ENCODE data around the gene LIMS1.
A peak's percentile ranks its signal among the peaks of the same experiment; 100 is the strongest.
"Not testable (repeated sequence)": the region's sequence is repeated elsewhere in the genome, so short reads cannot be mapped to it uniquely, and the experiment has no call there.

LIMS1 gene

DNA sequence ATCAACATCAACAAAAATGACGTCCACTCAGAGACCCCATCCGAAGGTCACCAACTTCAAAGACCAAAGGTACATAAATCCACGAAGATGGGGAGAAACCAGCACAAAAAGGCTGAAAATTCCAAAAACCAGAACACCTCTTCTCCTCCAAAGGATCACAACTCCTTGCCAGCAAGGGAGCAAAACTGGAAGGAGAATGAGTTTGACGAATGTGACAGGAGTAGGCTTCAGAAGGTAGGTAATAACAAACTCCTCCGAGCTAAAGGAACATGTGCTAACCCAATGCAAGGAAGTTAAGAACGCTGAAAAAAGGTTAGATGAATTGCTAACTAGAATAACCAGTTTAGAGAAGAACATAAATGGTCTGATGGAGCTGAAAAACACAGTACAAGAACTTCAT, 110.2 kb downstream of the LIMS1 start:
- H3K27ac Mint-ChIP-seq, H3K36me3 Mint-ChIP-seq, H3K9me3 Mint-ChIP-seq, H3K27me3 Mint-ChIP-seq, H3K4me3 Mint-ChIP-seq: not testable (repeated sequence)
- peaks cover 26% of the 10 kb centered on the region for H3K4me1 Mint-ChIP-seq

DNA sequence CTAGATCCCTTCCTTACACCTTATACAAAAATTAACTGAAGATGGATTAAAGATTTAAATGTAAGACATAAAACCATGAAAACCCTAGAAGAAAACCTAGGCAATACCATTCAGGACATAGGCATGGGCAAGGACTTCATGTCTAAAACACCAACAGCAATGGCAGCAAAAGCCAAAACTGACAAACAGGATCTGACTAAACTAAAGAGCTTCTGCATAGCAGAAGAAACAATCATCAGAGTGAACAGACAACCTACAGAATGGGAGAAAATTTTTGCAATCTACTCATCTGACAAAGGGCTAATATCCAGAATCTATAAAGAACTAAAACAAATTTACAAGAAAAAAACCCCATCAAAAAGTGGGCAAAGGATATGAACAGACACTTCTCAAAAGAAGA, 114.5 kb downstream of the LIMS1 start:
- not testable (repeated sequence) for H3K36me3 Mint-ChIP-seq, H3K4me3 Mint-ChIP-seq, H3K27me3 Mint-ChIP-seq, H3K27ac Mint-ChIP-seq, H3K9me3 Mint-ChIP-seq
- H3K4me1 Mint-ChIP-seq, result peaks cover 44% of the 10 kb centered on the region

GRCh38 chr2:108650465-108650864, 116.2 kb downstream of the LIMS1 start:
- not testable (repeated sequence) for H3K9me3 Mint-ChIP-seq, H3K4me3 Mint-ChIP-seq

GRCh38 chr2:108651468-108651867, 117.2 kb downstream of the LIMS1 start:
- H3K36me3 Mint-ChIP-seq, H3K27me3 Mint-ChIP-seq, H3K9me3 Mint-ChIP-seq, H3K27ac Mint-ChIP-seq, H3K4me3 Mint-ChIP-seq: not testable (repeated sequence)
- H3K4me1 Mint-ChIP-seq, result peaks cover 46% of the 10 kb centered on the region

More at GRCh38 chr2:108650465-108650864, 116.2 kb downstream of the LIMS1 start:
- peaks cover 46% of the 10 kb centered on the region for H3K4me1 Mint-ChIP-seq
- not testable (repeated sequence) for H3K27ac Mint-ChIP-seq, H3K36me3 Mint-ChIP-seq, H3K27me3 Mint-ChIP-seq

DNA sequence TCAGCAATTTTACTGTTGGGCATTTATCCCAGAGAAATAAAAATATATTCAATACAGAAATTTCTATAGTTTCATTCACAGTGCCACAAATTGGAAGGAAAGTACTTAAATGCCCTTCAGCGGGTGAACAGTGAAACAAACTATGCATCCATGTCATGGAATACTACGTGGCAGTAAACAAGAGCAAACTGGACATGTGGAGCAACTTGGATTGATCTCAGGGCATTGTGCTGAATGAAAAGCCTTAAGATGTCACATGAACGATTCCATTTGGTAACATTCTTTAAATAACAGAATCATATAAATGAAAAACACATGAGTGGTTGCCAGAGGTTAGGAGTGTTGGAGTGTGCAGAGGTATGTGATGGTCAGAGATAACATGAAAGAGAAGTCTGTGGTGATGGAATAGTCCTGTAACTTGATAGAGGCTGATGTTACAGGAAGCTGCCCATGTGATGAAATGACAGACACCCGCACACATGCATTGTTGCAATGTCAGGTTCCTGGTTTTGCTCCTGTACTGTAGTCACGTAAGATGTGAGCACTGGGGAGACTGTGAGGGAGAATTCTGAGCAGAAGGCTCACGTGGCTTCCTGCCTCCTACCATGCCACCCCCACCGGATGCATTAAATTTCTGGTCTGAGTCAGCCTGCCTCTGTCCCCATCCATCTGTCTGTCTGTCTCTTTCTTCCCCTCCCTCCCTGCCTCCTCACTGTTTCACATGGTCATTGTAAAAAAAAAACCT, 118.1 kb downstream of the LIMS1 start:
- peak overlapping the region; percentile 78 for H3K4me3 Mint-ChIP-seq
- not testable (repeated sequence) for H3K27me3 Mint-ChIP-seq, H3K36me3 Mint-ChIP-seq, H3K9me3 Mint-ChIP-seq
- peak overlapping the region; percentile 93 for H3K27ac Mint-ChIP-seq
- peaks cover 46% of the 10 kb centered on the region for H3K4me1 Mint-ChIP-seq

GRCh38 chr2:108653425-108653824, 119.2 kb downstream of the LIMS1 start:
- not testable (repeated sequence) for H3K27ac Mint-ChIP-seq, H3K4me3 Mint-ChIP-seq, H3K27me3 Mint-ChIP-seq, H3K9me3 Mint-ChIP-seq, H3K36me3 Mint-ChIP-seq
- peaks cover 36% of the 10 kb centered on the region for H3K4me1 Mint-ChIP-seq

DNA sequence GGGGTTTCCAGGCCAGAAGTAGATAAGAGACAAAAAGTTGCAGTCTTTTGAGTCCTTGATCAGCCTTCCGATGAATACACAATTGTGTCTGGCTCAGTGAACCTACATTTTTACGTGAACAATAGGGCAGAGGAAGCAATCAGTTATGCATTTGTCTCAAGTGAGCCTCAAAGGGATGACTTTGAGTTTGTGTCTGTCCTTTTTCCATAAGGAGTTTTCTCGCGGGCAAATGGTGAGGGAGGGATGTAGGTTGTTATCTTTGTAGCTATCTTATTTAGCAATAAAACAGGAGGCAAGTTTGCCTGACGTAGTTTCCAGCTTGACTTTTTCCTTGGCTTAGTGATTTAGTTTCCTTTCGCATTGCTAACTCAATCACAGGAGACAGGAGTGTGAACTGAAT, 119.6 kb downstream of the LIMS1 start:
- H3K27ac Mint-ChIP-seq, H3K36me3 Mint-ChIP-seq, H3K9me3 Mint-ChIP-seq, H3K4me3 Mint-ChIP-seq, H3K27me3 Mint-ChIP-seq: not testable (repeated sequence)
- H3K4me1 Mint-ChIP-seq, result peaks cover 32% of the 10 kb centered on the region

DNA sequence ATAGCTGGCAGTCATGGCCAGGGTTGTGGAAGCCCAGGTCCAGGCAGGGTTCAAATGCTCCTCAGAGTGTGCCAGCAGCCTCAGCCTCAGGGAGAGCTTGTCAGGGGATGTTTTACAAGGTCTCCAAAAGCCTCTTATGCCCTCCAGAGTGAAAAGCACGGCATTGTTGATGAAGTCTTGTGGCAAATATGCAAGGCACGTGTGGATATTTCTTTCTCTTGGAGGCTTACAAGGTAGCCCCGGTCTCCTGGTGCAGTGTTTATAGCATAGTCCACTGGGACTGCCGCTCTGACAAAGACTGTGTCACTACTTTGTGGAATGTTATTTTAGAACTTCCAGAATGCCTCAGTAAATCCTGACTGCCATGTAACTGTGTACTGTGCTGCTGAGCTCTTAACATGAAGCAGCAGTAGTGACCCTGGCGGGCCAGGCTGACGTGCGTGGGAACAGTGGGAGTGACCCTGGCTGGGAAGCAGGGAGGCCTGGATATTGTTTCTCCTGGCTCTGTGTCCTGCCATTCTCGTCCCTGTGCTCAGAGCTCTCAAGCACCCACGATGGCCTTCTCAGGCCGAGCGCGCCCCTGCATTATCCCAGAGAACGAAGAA, 120.4 kb downstream of the LIMS1 start:
- not testable (repeated sequence) for H3K27me3 Mint-ChIP-seq, H3K36me3 Mint-ChIP-seq, H3K4me3 Mint-ChIP-seq, H3K9me3 Mint-ChIP-seq, H3K27ac Mint-ChIP-seq
- H3K4me1 Mint-ChIP-seq, result peaks cover 26% of the 10 kb centered on the region

DNA sequence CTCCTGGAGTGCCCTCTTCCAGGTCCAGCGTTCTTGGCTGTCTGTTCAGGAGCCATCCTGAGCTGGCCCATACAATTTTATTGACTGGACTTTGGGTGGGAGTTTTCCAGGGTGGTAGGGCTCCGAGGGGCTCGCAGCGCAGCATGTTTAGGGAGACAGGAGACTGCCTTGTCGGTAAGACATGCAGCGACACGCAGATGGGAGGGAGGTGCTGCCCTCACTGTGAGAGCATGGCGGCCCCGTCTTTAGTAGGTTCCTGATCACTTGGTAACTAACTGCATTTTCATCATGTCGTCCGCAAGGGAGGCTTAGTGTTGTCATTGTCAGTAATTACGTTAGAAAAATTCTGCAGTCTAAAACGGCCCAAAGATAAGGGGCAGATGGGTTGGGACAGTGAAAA, 121.0 kb downstream of the LIMS1 start:
- H3K9me3 Mint-ChIP-seq, H3K27ac Mint-ChIP-seq, H3K27me3 Mint-ChIP-seq, H3K4me3 Mint-ChIP-seq, H3K36me3 Mint-ChIP-seq: not testable (repeated sequence)
- H3K4me1 Mint-ChIP-seq, result peaks cover 26% of the 10 kb centered on the region

DNA sequence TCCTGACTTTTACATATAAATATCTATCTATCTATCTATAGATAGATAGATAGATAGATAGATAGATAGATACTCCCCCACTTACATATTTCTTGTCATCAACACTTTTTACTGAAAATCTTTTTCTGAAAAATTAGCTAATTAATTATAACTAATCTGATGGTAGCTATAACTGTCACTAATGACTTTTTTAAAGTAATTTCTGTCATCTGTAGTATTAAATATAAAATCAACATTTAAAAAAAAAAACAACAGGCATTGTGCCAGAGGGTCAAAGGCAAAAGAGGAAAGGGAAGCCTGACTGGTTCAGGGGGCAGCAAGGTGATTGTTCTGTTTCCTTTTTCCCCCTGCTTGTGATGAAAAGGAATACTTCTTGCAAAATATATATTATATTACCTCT, 122.0 kb downstream of the LIMS1 start:
- peaks cover 16% of the 10 kb centered on the region for H3K4me1 Mint-ChIP-seq
- not testable (repeated sequence) for H3K4me3 Mint-ChIP-seq, H3K36me3 Mint-ChIP-seq, H3K27ac Mint-ChIP-seq, H3K27me3 Mint-ChIP-seq, H3K9me3 Mint-ChIP-seq

DNA sequence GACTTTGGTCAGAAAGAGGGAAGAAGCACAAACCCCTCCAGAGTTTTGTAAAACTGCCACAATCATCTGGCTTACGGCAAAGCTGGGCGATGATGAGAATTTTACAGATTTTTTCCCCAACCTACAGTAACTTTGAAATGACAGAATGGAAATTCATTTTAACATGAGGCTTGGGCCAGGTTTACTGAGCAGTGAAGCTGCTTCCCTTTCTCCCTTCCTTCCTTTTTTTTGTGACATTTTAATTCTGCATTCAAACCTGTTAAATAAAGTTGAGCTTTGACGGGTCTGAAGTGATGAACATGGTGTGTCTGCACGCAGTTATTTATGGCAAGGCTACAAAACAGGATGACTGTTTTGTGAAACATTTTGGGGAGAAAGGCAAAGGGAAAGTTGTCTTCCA, 123.2 kb downstream of the LIMS1 start:
- not testable (repeated sequence) for H3K4me3 Mint-ChIP-seq, H3K36me3 Mint-ChIP-seq, H3K27ac Mint-ChIP-seq, H3K4me1 Mint-ChIP-seq, H3K27me3 Mint-ChIP-seq, H3K9me3 Mint-ChIP-seq

GRCh38 chr2:108658553-108658952, 124.3 kb downstream of the LIMS1 start:
- not testable (repeated sequence) for H3K27me3 Mint-ChIP-seq, H3K36me3 Mint-ChIP-seq, H3K9me3 Mint-ChIP-seq, H3K27ac Mint-ChIP-seq, H3K4me3 Mint-ChIP-seq
- H3K4me1 Mint-ChIP-seq, result peaks cover 14% of the 10 kb centered on the region

DNA sequence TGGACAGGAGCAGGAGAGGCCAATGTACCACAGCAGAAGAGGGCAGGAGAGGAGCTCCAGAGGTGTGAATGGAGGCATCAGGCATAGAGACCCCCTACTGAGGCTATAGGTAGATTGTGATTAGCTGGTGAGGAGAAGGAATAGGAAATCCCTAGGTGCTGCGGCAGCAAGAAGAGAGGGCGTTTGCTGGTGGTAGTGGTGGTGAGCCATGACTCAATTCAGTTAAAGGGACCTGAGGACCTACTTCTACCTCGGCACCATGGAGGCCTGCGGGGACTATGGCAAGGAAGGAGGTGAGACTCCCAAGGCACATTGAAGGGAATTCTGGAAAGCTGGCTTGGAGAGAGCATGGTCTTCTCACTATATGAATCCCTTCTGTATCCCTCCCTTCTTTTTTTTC, 127.2 kb downstream of the LIMS1 start:
- not testable (repeated sequence) for H3K36me3 Mint-ChIP-seq, H3K27me3 Mint-ChIP-seq, H3K27ac Mint-ChIP-seq, H3K9me3 Mint-ChIP-seq, H3K4me3 Mint-ChIP-seq, H3K4me1 Mint-ChIP-seq

DNA sequence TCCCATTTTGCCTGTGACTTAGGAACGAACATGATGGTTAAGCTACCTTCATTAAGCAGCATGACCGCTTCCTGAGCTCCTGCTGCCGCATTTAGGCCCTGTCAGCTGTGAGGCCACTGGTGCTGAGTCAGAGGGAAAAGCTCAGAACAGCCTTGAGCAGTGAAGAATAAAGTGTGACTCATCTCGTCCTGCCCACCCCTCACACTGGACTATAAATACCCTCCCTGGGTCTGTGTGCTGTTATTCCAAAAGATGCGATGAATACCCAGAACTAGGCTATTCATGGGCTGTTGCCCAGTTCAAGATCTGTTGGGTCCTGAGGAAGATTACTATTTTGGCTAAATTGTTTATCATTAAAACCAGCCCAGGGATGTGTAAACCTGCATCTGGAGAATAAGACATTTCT, 127.9 kb downstream of the LIMS1 start:
- not testable (repeated sequence) for H3K36me3 Mint-ChIP-seq, H3K4me1 Mint-ChIP-seq, H3K9me3 Mint-ChIP-seq, H3K27me3 Mint-ChIP-seq, H3K27ac Mint-ChIP-seq, H3K4me3 Mint-ChIP-seq

GRCh38 chr2:108663346-108663745, 129.1 kb downstream of the LIMS1 start:
- H3K4me3 Mint-ChIP-seq, H3K27ac Mint-ChIP-seq, H3K36me3 Mint-ChIP-seq, H3K27me3 Mint-ChIP-seq, H3K4me1 Mint-ChIP-seq, H3K9me3 Mint-ChIP-seq: not testable (repeated sequence)

- H3K4me1 Mint-ChIP-seq, H3K27me3 Mint-ChIP-seq, H3K27ac Mint-ChIP-seq, H3K9me3 Mint-ChIP-seq, H3K36me3 Mint-ChIP-seq, H3K4me3 Mint-ChIP-seq: not testable (repeated sequence)
These were observed 129.8 kb downstream of the LIMS1 start for GRCh38 chr2:108664089-108664488.

DNA sequence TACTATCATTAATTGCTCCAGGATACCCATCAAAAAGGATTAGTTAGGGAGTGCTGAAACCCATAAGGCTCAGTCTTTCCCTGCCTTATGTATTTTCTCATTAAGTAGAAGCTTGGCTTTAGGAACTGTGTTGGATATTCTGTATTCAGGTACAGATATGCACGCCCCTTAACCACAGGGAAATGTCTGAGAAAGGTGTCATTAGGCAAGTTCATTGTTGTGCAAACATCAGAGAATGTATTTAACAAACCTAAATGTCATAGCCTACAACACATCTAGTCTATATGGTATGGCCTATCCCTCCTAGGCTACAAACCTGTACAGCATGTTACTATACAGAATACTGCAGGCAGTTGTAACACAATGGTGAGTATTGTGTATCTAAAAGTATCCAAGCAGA, 130.7 kb downstream of the LIMS1 start:
- H3K27ac Mint-ChIP-seq, H3K36me3 Mint-ChIP-seq, H3K9me3 Mint-ChIP-seq, H3K4me1 Mint-ChIP-seq, H3K27me3 Mint-ChIP-seq, H3K4me3 Mint-ChIP-seq: not testable (repeated sequence)
